ENCODE data around the gene ADH1C. TPM values are rescaled to one million over a fixed set of nuclear protein-coding genes. Genes with fewer than 3 reads are reported as not detected.

Gene ADH1C
- 0.92 and 1.1 TPM in 2 replicates for total RNA-seq

GRCh38 chr4:99352602-99353537 is at the start of gene ADH1C:
Gene ADH1C (minus strand): TSS chr4:99352746. CDS start chr4:99352675, 71 bp downstream.

GRCh38 chr4:99321241-99322191 is 31.0 kb downstream of the ADH1C start, which contains the start of gene ADH1B:
Gene ADH1B (minus strand): TSS chr4:99321401. CDS start chr4:99321331, 70 bp downstream.

GRCh38 chr4:99290848-99291786 is 61.4 kb downstream of the ADH1C start, which contains the start of gene ADH1A:
Gene ADH1A (minus strand): TSS chr4:99290985. CDS start chr4:99290914, 71 bp downstream.

Other genes with a start within 250 kb of the ADH1C start
- 0.12 TPM in 1 of 2 replicates, not detected in the other for gene ADH4, start 208.4 kb downstream of the ADH1C start, total RNA-seq
- 0.12 TPM in 1 of 2 replicates, not detected in the other for gene ADH6, start 133.5 kb downstream of the ADH1C start, total RNA-seq
- 0.19 and 0.79 TPM in 2 replicates for gene ADH1A, start 61.8 kb downstream of the ADH1C start, total RNA-seq
- 3,268 and 4,233 TPM in 2 replicates for gene ADH1B, start 31.3 kb downstream of the ADH1C start, total RNA-seq
- not detected in 2 replicates for gene ADH7, start 82.6 kb upstream of the ADH1C start, total RNA-seq
- not detected in 2 replicates for gene C4orf17, start 158.3 kb upstream of the ADH1C start, total RNA-seq
- 5.7 and 7.5 TPM in 2 replicates for gene TRMT10A, start 211.3 kb upstream of the ADH1C start, total RNA-seq
- gene MTTP, start 222.1 kb upstream of the ADH1C start, total RNA-seq: 0.13 and 0.25 TPM in 2 replicates